ENCODE data around the gene C10orf71.

Gene C10orf71

DNA sequence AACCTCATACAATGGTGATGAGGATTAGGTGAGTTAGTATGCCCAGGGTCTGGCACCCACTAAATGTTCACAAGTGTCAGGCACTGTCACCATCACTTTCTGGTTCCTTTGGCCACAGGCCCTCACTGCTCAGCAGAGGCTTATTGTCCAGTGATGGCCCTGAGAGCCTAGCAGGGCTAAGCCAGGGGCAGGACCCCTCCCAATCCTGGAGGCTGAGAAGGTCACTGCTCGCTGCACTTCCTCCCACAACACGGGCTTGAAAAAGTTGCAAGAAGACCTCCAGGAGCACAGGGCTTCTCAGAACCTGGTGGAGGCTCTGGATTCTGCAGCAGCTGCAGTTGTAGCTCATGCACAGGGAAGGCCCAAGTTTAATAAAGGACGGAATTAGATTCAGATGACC is 48.9 kb downstream of the C10orf71 start:
- DNase-seq, result no peak

DNA sequence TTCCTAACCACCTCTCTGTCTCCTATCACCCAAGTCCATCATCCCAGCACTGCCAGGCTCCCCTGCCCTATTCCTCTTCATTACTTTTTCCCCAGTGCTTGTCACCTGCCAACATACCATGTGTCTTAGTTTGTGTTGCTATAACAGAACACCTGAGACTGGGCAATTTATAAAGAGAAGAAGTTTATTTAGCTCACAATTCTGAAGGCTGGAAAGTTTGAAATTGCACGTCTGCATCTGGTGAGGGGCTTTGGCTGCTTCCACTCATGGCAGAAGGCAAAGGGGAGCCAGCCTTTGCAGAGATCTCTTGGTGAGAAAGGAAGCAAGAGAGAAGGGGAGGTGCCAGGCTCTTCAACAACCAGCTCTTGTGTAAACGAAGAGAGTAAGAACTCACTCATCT is 49.6 kb downstream of the C10orf71 start:
- DNase-seq, result no peak

DNA sequence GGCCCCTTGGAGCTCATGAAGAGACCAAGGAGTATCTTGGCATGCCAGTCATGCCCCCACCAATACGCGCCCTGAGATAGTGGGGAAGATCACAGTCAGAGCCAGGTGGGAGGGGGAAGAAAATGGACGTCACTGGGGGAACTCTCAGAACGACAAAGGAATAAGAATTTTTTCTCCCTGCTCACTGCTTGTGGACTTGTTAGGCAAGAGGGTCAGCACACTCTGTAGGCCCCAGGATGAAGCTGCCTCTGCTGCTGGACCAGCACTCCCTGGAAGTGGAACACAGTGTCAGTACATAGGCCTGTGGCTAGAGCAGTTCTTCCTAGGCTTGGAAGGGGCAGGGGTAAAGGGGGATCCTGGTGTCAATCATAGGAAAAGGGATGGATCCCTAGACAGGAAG is 50.4 kb downstream of the C10orf71 start:
- DNase-seq, result no peak

DNA sequence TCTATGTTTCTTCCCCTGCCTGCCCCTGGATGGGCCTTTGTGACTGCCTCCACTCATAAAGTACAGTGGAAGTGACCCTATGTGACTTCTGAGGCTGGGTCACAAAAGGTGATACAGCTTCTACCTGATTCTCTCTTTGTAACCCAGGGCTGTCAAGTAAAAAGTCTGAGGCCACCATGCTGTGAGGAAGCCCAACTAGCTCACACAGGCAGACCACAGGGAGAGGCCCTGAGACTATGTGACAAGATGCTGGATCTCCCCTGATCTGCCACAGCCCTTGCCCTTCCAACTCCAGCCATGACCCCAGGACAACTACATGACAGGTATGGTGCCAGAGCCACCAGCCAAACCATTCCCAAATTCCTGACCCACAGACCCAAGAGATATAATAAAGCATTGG is 51.2 kb downstream of the C10orf71 start:
- DNase-seq, result no peak

DNA sequence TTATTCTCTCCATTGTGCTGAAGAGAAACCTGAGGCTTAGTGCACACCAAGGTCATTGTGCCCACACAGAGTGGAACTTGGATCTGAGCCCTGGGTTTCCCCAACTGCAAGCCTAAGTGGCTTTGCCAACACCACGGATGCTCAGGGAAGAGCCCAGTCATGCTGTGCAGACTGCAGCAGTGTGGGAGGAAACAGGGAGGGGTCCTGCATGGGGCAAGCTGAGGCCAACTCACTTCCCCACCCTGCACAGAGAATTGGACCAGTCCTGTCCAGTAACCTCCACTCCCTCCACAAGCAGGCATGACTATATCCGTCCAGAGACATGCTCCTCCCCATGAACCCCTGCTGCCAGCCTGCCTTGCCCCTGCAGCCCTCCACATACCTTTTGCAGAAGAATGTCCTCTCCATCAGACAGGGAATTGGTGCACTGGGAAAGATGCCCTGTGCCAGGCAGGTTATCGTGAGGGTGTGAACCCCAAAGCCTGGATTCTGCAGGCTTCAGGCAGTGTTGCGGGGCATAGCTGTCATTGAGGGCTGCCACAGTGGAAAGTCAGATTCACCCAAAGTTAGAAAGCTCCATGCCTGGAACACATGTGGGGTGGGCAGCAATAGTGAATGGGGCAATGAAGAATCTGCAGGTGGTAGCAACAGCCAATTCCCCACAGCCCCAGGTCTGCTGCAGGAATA is 52.0 kb downstream of the C10orf71 start:
- DNase-seq, result no peak

DNA sequence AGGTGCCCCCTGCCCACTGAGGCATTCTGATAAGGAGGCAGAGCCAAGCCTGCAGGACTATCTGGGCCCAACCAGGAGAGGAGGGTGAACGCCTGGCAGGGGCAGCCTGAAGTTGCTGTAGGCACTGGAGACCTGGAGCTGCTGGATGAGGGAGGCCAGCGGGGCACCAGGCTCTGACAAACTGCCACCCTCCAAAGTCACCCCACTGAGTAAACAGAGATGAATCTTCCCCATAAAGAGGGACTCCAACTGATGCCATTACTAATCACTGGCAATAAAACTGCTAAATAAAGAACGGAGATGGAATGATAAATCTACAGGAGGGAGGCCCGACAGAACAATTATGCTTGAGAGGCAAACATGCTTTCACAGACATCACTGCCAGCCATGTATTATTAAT is 52.7 kb downstream of the C10orf71 start:
- no peak for DNase-seq

DNA sequence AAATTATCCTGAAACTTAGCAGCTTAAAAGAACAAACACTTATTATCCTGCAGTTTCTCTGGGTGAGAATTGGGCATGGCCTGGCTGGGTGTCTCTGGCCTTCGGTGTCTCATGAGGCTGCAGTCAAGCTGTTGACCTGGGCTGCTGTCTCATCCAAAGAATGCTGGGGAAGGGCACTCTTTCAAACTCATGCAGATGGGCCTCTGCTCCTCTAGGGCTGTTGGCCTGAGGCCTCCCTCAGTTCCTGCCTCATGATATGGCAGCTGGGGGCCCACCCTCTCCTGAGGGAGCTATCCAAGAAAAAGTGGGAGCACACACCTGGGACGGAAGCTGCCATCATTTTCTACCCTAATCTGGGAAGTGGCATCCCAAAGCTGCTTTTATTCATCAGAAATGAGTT is 53.4 kb downstream of the C10orf71 start:
- DNase-seq, result no peak

DNA sequence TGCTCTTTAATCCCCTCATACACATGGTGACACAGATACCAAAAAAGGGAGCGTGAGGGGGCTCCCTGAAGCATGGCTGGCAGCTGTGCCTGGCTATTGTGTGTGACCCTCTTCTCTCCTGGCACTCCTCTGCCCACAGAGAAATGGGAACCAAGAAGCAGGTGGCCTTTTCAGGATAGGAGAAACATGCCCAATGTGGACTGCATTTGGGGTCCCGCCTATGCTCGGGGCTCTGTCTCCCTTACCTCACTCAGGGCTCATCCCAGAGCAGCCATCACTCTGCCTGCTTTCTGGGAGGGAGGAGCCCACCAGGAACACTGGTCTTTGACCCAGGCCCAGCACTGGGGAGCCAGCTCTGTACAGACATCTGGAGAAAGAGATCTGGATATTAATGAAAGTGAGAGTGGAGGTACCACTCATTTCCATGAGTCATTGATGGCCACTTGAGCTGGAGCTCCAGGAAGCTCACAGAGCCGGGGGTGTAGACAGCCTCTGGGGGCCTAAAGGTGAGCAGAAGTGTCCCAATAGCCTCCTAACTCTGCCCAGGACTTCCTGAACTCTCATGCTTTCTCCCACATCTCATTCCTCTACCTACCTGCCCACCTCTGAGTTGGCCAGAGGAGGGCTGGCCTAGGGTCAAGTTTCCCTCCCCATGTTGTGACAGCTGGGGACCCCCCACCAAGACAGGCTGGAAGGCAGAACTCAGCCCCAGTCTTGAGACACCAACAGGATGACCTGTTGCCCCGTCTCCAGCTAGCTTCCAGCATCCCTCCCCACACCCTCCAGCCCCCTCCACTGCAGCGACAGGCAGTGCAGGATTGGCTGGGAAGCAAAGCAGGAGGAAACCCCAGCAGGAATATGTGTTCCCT is 54.3 kb downstream of the C10orf71 start:
- no peak for DNase-seq

DNA sequence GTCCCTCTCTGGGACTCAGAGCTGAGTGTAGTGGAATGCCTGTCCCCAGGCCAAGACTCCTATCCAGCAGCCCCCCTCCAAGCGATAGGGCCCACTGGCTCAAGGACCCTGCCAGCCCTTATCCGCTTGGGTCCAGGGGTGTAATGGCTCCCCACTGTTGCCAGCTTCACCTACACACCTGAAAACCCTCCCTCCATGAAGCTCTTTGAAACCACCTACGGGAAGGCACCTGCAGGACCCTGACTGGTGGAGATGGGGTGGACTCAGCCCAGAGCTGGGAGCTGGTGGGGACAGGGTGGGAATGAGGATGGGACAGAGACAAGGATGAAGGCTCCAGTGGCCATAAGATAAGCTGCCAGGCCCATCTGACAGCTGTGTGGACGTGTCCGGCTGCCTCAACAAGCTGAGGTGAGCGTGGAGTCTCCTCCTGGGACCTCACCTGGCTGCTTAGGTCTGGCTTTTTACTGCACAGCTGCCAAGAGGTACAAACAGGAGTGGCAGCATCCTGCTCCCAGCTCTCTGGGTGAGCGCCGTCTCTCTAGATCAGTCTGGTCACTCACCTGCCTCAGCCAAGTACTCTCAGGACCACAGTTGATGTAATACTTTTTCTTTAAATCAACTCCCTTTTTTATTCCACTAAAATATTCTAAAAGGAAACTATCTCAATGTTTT is 55.1 kb downstream of the C10orf71 start:
- DNase-seq, result no peak

DNA sequence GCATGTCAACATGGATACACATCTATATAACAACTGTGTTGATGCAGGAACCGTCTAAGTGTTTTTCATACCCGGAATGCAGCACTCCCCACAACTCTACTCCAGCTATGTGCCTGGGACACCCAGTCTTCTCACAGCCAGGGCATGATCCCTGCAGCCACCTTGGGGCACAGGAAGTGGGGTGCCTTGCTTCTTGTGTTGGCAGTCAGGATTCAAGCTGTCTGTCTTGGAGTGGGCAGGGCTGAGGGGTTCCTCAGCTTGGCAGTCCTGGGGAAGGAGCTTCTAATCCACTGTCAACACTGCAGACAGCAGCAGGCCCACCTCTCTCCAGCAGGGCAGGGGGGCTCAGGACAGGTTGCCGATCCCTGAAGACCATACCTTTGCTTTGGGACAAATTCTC is 55.6 kb downstream of the C10orf71 start:
- no peak for DNase-seq

DNA sequence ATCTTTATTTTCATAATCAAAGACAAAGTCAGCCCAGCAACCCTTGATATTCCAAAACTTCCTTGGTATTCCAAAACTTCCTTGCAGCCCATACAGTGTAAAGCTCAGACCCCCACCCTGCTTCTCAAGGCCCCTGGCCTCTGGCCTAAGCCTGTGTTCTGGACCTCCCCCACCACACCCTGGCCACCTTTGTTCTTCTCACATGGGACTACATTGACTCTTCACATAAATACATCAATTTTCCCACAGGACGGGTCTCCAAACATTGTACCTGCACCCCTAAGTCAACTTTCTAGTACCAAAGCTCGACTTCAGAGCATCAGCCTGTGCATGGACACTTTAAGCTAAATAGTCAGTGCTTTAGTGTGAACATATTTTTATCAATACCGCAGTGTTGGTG is 56.3 kb downstream of the C10orf71 start:
- DNase-seq, result no peak

DNA sequence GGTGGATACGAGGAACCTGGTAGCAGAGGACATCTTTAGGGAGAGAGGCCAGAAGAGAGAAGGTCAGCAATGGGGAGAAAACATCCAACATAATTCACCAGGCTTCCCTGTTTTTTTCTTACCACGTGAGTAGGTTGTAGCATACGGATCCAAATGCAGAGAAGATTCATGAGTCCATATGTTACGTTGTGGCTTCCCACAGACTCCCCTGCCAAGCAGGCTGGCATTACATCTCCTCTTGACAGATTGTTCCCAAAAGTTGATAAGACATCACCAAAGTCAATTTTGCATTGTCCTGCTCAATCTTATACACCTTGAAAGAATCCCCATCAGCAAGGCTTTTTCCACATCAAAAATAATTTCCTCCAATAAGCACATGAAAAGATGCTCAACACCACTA is 57.2 kb downstream of the C10orf71 start:
- DNase-seq, result no peak

DNA sequence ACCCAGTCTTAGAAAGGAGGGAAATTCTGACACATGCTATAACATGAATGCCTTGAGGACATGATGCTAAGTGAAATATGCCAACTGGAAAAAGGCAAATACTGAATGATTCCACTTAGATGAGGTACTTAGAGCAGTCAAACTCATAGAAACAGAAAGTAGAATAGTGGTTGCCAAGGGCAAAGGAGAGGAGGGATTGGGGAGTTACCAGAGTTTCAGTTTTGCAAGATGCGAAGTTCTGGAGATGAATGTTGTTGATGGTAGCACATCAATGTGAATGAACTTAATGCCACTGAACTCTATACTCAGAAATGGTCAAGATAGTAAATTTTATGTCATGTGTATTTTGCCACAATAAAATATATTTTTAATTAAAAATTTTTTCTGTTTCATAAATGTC is 58.0 kb downstream of the C10orf71 start:
- no peak for DNase-seq

DNA sequence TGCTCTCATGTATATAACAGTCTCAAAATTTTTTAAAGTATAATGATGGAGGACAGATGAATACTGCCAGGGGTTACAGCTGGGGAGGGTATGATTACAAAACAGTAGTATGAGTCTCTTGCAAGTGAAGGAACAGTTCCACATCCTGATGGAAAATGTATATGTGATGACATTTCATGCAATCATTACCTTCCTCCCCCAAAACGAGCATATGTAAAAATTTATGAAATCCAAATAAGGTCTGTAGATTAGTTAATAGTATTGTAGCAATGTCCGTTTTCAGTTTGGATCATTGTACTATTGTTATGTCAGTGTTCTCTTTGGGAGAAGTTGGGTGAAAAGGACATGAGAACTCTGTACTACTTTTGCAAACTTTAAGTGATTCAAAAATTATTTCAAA is 58.9 kb downstream of the C10orf71 start:
- no peak for DNase-seq

DNA sequence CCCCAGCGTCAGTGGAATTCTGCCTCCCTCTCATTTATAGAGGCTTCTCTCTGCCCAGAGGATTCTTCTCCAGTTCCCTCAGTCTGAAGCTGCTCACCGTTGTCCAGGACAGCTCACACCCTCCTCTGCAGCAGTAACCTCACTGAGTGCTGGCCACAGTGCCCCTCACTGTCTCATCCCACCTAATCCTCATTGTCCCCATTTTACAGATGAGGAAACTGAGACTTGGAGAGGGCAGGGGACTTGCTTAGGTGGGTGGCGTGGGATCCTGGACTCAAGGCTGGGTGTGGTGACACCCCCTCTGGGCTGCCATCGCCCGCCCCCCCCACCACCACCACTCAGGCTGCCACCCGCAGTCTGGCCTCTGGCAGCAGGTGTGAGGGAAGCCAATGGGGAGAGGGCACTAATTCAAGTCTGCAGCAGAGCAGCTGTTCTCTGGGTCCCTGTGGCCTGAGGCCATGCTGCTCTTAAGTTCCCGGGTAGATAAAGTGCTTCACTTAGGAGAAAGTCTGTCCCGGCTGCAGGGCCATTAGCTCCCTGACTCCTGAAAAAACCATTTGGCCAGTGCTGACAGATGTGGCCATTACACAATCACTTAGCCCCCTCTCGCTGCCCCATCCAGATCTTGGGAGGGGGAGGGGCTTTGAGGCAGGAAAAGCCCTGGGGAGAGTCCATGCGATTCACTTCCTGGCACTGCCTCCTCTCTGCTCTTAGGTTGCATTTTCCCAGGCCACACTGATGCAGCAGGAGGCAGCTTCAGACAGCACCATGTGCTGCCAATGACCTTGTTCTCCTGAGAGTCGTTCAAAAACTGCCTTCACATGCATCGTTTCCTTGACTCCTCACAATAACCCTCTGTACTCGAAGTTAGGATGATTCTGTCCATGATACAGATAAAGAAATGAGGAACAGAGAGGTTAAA is 60.6 kb downstream of the C10orf71 start:
- no peak for DNase-seq

DNA sequence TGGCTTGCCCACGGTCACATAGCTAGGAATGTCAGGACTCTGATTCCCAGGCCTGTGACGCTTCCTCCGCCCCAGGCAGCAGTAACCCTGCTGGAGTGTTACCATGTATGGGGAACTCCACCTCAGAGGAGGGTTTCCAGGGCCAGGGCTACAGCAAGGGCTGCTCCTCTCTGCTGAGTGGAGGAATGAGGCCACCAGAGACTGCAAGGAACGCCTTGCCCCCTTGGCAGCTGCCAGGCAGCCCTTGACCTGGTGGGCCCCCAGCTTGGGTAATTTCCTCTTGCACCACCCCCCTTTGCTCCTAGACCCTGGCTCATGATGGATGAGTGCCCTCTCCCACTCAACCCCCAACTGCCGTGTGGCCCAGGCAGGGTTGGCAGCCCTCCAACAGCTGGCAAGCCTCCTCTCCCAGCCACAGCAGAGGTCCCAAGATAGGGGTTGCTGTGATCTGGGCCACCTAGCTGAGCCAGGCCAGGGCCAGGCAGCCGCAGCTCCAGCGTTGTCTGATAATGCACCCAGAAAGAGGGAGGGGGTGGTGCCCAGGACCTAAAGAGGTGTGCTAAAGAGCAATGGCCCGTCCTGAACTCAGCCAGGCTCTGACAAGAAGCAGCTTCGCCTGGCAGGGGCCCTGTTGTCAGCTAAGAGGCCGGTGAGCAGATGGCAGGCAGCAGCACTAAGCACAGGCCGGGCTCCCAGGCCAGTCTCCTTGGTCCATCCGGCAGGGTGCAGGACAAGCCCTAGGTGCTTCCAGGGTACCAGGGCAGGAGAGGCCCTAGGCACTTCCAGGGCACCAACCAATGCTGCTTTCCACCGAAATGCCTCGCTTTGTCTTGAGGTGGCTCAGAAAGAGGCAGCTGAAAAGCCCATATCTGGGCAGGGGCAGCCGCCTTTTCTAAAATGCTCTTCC is 61.6 kb downstream of the C10orf71 start:
- DNase-seq, result no peak

DNA sequence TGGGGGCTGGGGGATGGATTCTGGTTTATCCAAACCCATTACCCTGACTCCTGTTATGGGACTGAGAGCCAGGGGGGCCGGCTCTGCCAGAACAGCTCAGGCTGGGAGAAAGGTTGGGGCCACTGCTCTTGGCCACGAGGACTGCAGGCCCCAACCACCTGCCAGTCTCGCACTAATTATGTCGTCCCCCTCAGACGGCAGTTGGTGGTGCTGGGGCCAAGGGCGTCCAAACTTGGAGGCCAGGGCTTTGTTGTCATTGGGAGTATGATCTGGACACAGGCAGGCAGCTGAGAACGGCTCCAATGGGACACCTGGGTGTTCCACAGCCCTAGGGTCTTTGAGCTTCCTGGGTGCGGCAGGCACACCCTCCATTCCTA is 62.2 kb downstream of the C10orf71 start:
- DNase-seq, result no peak

DNA sequence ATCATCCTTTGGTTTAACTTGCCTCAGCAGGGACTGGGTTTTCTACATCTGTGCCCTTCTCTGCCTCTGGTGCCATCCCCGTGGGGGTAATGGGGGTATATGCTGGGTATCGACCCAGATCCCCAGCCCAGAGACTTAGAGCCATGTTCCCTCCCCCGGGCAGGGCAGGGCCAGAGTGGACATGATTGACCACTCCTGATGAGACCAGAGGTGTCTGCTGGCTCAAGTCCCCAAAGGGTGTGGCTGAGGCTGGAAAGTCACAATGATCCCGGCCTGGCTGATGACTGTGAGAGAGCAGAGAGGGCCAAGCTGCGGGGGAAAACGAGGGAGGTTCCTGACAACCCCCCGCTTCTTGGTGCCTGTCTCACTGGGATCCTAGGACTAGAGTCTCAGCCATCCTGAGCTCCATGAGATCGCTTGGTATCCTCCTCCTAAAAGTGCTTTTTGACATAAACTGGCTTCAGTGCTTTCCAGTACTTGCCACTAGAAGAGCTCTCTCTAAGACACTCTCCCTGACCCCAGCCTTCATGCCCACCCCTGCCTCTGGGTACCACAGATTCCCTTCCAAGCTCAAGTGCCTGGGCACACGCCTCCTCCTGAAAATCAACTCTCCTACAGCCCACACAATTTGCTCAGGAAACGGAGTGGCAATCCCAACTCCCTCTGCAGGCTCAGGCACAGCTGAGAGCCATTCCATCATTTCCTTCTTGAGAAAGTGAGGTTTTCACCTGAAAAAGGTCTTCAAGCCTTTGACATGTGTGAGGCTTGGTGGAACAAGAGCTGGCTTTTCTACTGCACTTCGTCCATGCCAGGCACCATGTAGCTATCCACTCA is 63.0 kb downstream of the C10orf71 start:
- no peak for DNase-seq

DNA sequence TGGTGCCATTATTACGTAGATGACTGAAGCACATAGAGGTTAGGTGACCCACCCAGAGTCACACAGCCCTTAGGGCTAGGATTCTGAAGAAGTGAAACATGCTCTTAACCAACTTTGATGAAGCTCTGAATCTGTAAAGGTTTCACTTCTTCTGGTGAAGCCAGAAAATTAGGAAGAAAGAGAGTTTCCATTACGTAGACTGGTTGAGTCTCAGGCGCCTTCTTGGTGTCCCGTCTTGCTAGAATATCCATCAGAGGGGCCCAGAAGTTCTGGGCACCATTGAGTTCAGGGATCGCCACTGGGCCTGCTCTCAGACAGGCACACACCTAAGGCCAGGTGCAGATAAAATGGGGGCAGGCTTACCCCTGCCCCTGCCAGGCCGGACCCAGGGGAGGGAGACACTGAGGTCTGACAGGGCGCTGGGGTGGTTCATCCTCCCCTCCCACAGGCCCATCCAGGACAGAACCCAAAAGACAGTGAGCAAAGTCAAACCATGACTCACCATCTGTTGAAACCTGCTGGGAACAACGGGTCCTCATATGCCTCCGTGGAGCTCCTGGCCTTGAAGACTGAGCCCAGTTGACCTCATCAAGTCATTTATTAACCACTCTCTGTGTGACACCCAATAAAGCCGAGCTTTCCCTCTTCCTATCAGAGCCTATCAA is 63.8 kb downstream of the C10orf71 start:
- DNase-seq, result no peak

DNA sequence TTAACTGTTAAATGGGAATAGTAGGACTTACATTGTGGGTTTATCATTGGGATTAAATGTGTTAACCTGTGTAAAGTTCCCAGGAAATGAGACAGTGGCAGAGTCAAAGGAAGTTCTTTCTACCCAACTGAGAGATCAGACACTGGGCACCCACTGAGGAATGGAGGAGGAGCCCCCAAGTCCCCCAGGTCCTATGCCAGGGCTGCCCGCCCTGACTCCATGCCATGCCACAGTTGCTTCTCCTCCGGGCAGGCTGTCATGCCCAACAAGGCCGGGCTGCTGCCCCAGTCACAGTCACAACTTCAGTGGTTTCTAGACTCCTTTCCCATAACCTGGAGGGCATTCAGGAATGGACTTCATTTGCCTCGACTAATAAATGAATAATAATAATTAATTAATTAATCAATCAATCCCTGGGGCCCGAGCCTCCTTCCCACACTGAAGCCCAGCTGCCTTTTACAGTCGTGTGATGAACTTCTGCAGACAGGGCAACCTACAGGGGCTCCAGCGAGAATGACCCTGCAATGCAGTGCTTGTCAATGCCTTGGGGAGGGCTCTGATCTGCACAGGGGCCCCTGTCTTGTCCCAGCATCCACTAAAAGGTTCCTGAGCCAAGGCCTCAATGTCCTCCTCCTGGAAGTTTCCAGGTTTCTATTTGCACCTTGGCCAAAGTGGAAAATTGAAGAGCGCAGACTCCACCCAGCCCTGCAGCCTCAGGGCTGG is 64.5 kb downstream of the C10orf71 start:
- no peak for DNase-seq

Measured in NCI-H1694 treated with DMSO at 0.1 percent for 48 hours (cell line).